Esophagus muscularis mucosa (tissue), 4 donors: ENCODE data around the gene VPS41. TPM values are rescaled to one million over a fixed set of nuclear protein-coding genes. Genes with fewer than 3 reads are reported as not detected.

Source experiments
- DNase-seq: peaks from one replicate; pipeline ENCODE4 v3.0.0-alpha.2; 2017; ENCODE audit errors: extremely low spot score
- H3K27ac ChIP-seq, 4 donors: fragments of 200-600 bp; sonication (generic); replicated peaks in 1 of 4; 1 replicate in 3 of 4; 2 replicates in 1 of 4; pipeline ENCODE4 v1.5.1; 2016 to 2019; ENCODE audit warnings: mild to moderate bottlenecking in 1 of 4
- H3K27me3 ChIP-seq, 4 donors: fragments of 200-600 bp; sonication (generic); one replicate each; pipeline versions ENCODE4 v1.5.1 to v1.6.0; 2016 to 2019
- H3K36me3 ChIP-seq, 4 donors: fragments of 200-600 bp; sonication (generic); one replicate each; pipeline ENCODE4 v1.5.1; 2016 to 2019
- H3K4me1 ChIP-seq, 4 donors: fragments of 200-600 bp; sonication (generic); one replicate each; pipeline ENCODE4 v1.5.1; 2016 to 2019
- H3K4me3 ChIP-seq, 4 donors: fragments of 200-600 bp; sonication (generic); 1 replicate in 2 of 4; 2 replicates in 2 of 4; pipeline ENCODE4 v1.5.1; 2016 to 2019; ENCODE audit warnings: mild to moderate bottlenecking in 4 of 4, moderate library complexity in 1 of 4
- H3K9me3 ChIP-seq, 4 donors: fragments of 200-600 bp; sonication (generic); 1 replicate in 3 of 4; 2 replicates in 1 of 4; pipeline ENCODE4 v1.5.1; 2016 to 2019
- EP300 ChIP-seq: sonication (generic); formaldehyde crosslinking; IDR thresholded peaks from one replicate; pipeline ENCODE4 v1.6.1; 2017; ENCODE audit warnings: antibody characterized with exemption
- POLR2A ChIP-seq: fragments of 450-650 bp; IDR thresholded peaks from one replicate; pipeline ENCODE4 v1.6.1; 2017; ENCODE audit warnings: antibody characterized with exemption, moderate library complexity, mild to moderate bottlenecking, low read depth
- POLR2AphosphoS5 ChIP-seq, 2 donors: sonication (generic); formaldehyde crosslinking; IDR thresholded peaks; one replicate each; pipeline ENCODE4 v1.6.1; 2017; ENCODE audit warnings: antibody characterized with exemption in 2 of 2
- WGBS: methylation state at CpG from one replicate; pipeline ENCODE4 v1.1.5; 2018; 5-methylcytosine and 5-hydroxymethylcytosine counted together
- intact Hi-C: fragments of 100-400 bp; cut with DNase I; formaldehyde crosslinking; loops from one replicate; pipeline ENCODE4 v1.15.1; 2023
- total RNA-seq, 4 donors: library from RNA; depleted of rRNA; stranded (reverse); fragments of >200 nt; gene quantifications; one replicate each; pipeline versions ENCODE4 v1.1.0 to v1.2.1, GENCODE V29; 2016
- TF ChIP-seq, protein P1 (sequence below), 3 experiments: fragments of 200-600 bp in 2 of 3; fragments of 450-650 bp in 1 of 3; sonication (generic) in 2 of 3; IDR thresholded peaks; one replicate each; pipeline ENCODE4 v1.5.1; 2017 to 2019; ENCODE audit warnings: antibody characterized with exemption in 3 of 3, mild to moderate bottlenecking in 2 of 3, moderate library complexity in 1 of 3

Gene VPS41
- total RNA-seq, 4 donors from 2014 or later = 32.0 to 50.3 (median 32.9) TPM

DNA sequence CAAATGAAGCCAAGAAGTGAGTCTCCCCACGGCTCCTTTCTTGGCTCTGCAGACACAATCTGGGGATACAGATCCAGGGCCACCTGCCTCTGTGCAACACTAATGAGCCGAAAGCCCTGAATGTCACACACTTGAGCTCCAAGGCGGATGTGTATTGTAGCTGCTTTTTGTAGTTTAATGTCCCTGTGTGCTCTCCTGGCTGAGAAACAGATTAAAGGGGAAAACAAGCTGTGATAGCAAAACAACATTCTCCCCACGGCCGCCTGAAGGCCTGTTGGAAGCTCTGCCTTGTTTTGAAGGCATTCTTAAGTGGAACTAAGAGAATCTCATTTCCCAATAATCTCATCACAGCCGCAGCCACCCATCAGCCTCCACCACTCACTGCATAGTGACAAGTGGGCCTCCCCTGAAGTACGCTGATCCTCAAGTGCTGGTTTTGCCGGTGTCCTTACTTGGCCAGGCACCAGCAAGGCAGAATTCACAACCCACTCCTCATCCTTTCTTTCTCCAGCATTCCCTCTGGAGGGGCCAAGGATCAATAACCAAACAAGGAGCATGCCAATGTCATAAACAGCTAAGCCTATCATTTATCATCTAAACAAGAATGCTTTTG lies 233.4 kb downstream of the VPS41 start:
- 62% methylated on average over 8 of the region's 8 CpGs for WGBS
- H3K27me3 ChIP-seq = no peaks in the 10 kb centered on the region
- intact Hi-C loops = no loop called here
- H3K9me3 ChIP-seq = peaks cover 0 to 8% (median 0%) of the 10 kb centered on the region in 4 donors
- peaks cover 0 to 6% (median 0%) of the 10 kb centered on the region in 4 donors for H3K4me1 ChIP-seq
- TF ChIP-seq, protein P1, sequence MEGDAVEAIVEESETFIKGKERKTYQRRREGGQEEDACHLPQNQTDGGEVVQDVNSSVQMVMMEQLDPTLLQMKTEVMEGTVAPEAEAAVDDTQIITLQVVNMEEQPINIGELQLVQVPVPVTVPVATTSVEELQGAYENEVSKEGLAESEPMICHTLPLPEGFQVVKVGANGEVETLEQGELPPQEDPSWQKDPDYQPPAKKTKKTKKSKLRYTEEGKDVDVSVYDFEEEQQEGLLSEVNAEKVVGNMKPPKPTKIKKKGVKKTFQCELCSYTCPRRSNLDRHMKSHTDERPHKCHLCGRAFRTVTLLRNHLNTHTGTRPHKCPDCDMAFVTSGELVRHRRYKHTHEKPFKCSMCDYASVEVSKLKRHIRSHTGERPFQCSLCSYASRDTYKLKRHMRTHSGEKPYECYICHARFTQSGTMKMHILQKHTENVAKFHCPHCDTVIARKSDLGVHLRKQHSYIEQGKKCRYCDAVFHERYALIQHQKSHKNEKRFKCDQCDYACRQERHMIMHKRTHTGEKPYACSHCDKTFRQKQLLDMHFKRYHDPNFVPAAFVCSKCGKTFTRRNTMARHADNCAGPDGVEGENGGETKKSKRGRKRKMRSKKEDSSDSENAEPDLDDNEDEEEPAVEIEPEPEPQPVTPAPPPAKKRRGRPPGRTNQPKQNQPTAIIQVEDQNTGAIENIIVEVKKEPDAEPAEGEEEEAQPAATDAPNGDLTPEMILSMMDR (IDR thresholded peaks at IDR 0.05) = no peak
- TF ChIP-seq POLR2A (no peak), POLR2AphosphoS5 (IDR thresholded peaks at IDR 0.05) (no peak), EP300 (no peak)
- no peak overlapping the region for H3K27ac ChIP-seq
- H3K36me3 ChIP-seq = no peaks in the 10 kb centered on the region
- H3K4me3 ChIP-seq = no peak overlapping the region
- peak; percentile 77 for DNase-seq

DNA sequence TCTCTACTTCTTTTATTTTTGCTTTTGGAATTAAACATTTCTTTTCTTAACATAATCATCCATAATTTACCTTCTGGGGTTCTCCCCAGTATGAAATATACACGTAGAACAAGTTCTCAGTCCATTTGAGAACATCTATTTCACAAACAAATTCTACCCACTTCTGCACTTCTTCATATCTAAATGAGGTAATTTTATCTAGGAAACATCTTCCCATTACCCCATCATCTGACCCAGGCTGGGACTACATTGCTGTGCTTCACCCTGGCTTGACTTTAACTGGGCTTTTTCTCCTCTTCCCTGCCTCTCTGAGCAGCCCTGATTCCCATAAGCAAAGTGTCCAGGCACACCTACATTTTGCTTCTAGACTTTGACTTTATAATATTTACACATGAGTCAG lies 234.5 kb downstream of the VPS41 start:
- WGBS = 73% methylated on average over 1 of the region's 1 CpG
- Histone ChIP-seq H3K4me3 (no peak overlapping the region), H3K9me3 (peaks cover 0 to 8% (median 0%) of the 10 kb centered on the region in 4 donors), H3K27ac (peak overlapping the region in 3 of 4 donors; percentile 11 to 65 (median 36)), H3K4me1 (peaks cover 0 to 6% (median 0%) of the 10 kb centered on the region in 4 donors), H3K27me3 (no peaks in the 10 kb centered on the region), H3K36me3 (no peaks in the 10 kb centered on the region)
- TF ChIP-seq EP300 (no peak), POLR2AphosphoS5 (IDR thresholded peaks at IDR 0.05) (no peak), POLR2A (no peak)
- TF ChIP-seq, protein P1 (IDR thresholded peaks at IDR 0.05) = no peak
- no peak for DNase-seq
- intact Hi-C loops = no loop called here

DNA sequence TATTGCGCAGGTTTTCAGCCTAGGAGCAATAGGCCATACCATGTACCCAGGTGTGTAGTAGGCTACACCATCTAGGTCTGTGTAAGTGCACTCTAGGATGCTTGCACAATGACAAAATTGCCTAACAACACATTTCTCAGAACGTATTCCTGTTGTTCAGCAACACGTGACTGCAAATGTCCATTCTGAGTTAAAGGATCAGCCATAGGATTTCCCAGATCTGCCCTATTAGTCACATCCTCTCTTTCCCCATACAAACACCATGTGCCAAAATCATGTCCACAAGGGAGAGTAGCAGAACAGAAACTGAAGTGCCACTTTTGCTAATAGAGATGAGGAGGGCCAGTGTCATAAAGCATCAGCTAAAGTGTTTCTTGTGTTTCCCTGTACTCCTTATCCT lies 235.2 kb downstream of the VPS41 start:
- no peak for DNase-seq
- Histone ChIP-seq H3K4me3 (no peak overlapping the region), H3K27me3 (no peaks in the 10 kb centered on the region), H3K36me3 (no peaks in the 10 kb centered on the region), H3K27ac (peak overlapping the region in 3 of 4 donors; percentile 11 to 65 (median 36)), H3K4me1 (peaks cover 0 to 6% (median 0%) of the 10 kb centered on the region in 4 donors), H3K9me3 (peaks cover 0 to 6% (median 0%) of the 10 kb centered on the region in 4 donors)
- intact Hi-C loops = no loop called here
- 76% methylated on average over 3 of the region's 3 CpGs for WGBS
- TF ChIP-seq EP300 (no peak), POLR2A (no peak), POLR2AphosphoS5 (IDR thresholded peaks at IDR 0.05) (peak in 1 of 2 donors; percentile 50)

Other genes starting within 250 kb of the VPS41 start
- not detected for gene POU6F2, start 68.7 kb upstream of the VPS41 start, total RNA-seq